ENCODE data around the gene PDILT. TPM values are rescaled to one million over a fixed set of nuclear protein-coding genes. Genes with fewer than 3 reads are reported as not detected.

The PDILT gene
- total and polyA plus RNA-seq, 2 donors (not counting 3 experiments of a cell fraction or from before 2014, with no cell fraction given): not detected

- H3K9me1 ChIP-seq (replicated peaks; ENCODE audit: control insufficient read depth, extremely low read depth, insufficient read depth, low read length): no peaks in the 10 kb centered on the region
- H3K9me3 ChIP-seq (replicated peaks; ENCODE audit: control insufficient read depth, insufficient read depth, low read length): no peaks in the 10 kb centered on the region
- no peak overlapping the region for H3K27ac ChIP-seq (ENCODE audit: insufficient read depth, low read depth, low read length)
- intact Hi-C loops (cut with micrococcal nuclease) (no loop called here), dilution Hi-C loops (cut with MboI; ENCODE audit: extremely low pct_ligation_motif_present, low sequenced_read_pairs) (no loop called here)
- no peak overlapping the region for H3K9ac ChIP-seq (replicated peaks; ENCODE audit: extremely low read depth, insufficient read depth, low read length)
- no peaks in the 10 kb centered on the region for H3K27me3 ChIP-seq (ENCODE audit: control insufficient read depth in 2 of 2, insufficient read depth in 2 of 2, low read length in 2 of 2)
- POLR2A ChIA-PET: no interaction called here
- no peaks in the 10 kb centered on the region for H3K4me1 ChIP-seq (ENCODE audit: control insufficient read depth, extremely low read depth, insufficient read depth, low read length)
- H3K4me3 ChIP-seq (replicated peaks in 1 of 3; ENCODE audit: insufficient read depth in 1 of 3, low read depth in 1 of 3, low read length in 3 of 3): no peak overlapping the region
- no peaks in the 10 kb centered on the region for H3K36me3 ChIP-seq (ENCODE audit: control insufficient read depth in 2 of 2, extremely low read depth in 1 of 2, insufficient read depth in 2 of 2, low read length in 2 of 2)
- BruUV-seq (replicated peaks): no TSS peak
- no peak for TF ChIP-seq POLR2A (IDR thresholded peaks at IDR 0.05; ENCODE audit: low read depth, low read length)
- TF ChIP-seq FOS (IDR thresholded peaks at IDR 0.05; ENCODE audit: borderline replicate concordance, insufficient read depth, low read length): no peak
- TF ChIP-seq GATA2 (IDR thresholded peaks at IDR 0.05; ENCODE audit: insufficient read depth, insufficient read length, low read depth, low read length): no peak
- no peak for TF ChIP-seq EZH2 (IDR thresholded peaks at IDR 0.05; ENCODE audit: borderline replicate concordance, low read depth, low read length, severe bottlenecking)
- no peak for TF ChIP-seq JUN (IDR thresholded peaks at IDR 0.05; ENCODE audit: borderline replicate concordance, insufficient read depth, insufficient read length, low read depth)
- peak; percentile 60 to 78 for TF ChIP-seq CTCF (IDR thresholded peaks at IDR 0.05; ENCODE audit: extremely low read depth in 1 of 2, insufficient read depth in 1 of 2, low read depth in 1 of 2, low read length in 2 of 2)
- DNase-seq (ENCODE audit: low read depth, low spot score) (peak; percentile 73), FAIRE-seq (peak; percentile 86)
- no peak overlapping the region for H2AFZ ChIP-seq (ENCODE audit: low read depth, low read length)
- H3K4me2 ChIP-seq (ENCODE audit: insufficient read depth, low read length): no peak overlapping the region
- H3K79me2 ChIP-seq (ENCODE audit: control insufficient read depth, insufficient read depth, low read length): no peaks in the 10 kb centered on the region
- CTCF ChIA-PET: interaction anchor here (1.2 to 7.4 kb wide), 6 partner anchors 10 to 800 kb away, joined by 4 to 438 read pairs (median 14); no protein-coding TSS in a partner anchor
- H4K20me1 ChIP-seq (replicated peaks; ENCODE audit: control insufficient read depth, extremely low read depth, insufficient read depth, low read length): no peaks in the 10 kb centered on the region
Measured at GRCh38 chr16:20383106-20384029, 21.2 kb downstream of the PDILT start.

All from endothelial cell of umbilical vein (primary cell).